A673 (cell line): ENCODE results near the gene NOC4L.

Experiments
- CTCF ChIP-seq: fragments of 300-800, 200-600 bp; sonication (generic); conservative IDR thresholded peaks from 2 replicates; pipeline ENCODE4 v1.5.1; 2017; ENCODE audit warnings: low read depth, mild to moderate bottlenecking, antibody characterized with exemption, low read length, moderate library complexity, mixed read lengths
- EZH2 ChIP-seq: fragments of 200-600 bp; sonication (generic); IDR thresholded peaks from 2 replicates; pipeline ENCODE4 v1.6.1; 2017; ENCODE audit warnings: borderline replicate concordance, low read depth, mild to moderate bottlenecking, mixed read lengths, antibody characterized with exemption, low read length; ENCODE audit not compliant: poor library complexity, severe bottlenecking

GRCh38 chr12:132165584-132165983 is 21.3 kb downstream of the NOC4L start:
- TF ChIP-seq CTCF (no peak), EZH2 (no peak)
